Islet of Langerhans (tissue), 1 donor: ENCODE results near the gene OSTM1.
"Not testable (repeated sequence)": the region's sequence is repeated elsewhere in the genome, so short reads cannot be mapped to it uniquely, and the experiment has no call there.

ENCODE experiments used
- FAIRE-seq: peaks from one replicate; lab custom pipeline; 2011; peaks lifted over from hg19 to GRCh38; lab: Jason Lieb, UNC

The OSTM1 gene

DNA sequence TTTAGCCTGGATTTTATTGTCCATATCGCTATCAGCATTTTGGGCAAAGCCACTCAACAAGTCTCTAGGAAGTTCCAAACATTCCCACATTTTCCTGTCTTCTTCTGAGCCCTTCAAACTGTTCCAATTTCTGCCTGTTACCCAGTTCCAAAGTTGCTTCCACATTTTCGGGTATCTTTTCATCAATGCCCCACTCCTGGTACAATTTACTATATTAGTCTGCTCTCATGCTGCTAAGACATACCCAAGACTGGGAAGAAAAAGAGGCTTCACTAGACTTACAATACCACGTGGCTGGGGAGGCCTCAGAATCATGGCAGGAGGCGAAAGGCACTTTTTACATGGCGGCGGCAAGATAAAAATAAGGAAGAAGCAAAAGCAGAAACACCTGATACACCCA, 58.3 kb downstream of the OSTM1 start:
- FAIRE-seq, result not testable (repeated sequence)

DNA sequence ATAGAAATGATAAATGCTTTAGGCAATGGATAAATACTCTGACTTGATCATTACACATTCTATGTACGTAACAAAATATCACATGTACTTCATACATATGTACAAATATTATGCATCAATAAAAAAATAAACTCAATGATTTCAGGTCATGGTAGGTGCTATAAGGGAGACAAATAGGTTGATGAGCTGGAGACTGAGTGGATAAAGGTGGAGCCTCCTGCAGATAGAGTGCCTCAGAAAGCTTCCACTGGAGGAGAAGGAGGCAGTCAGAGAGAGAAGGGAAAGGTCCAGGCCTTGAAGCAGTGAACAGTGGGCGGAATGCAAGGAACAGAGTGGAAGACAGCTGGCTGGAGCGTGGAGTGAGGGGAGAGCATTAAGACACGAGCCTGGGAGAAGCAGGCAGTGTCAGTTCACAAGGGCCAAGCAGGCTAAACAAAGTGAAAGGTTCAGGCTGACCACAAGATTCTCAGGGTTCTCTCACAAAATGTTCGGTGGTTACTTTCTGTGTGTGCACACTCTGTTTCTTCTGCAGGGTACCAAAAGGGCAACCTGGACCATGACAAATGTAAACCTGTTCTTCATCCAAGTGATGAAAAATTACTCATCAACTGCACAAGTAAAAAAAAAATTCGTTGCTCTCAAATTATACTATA, 60.6 kb downstream of the OSTM1 start:
- no peak for FAIRE-seq

DNA sequence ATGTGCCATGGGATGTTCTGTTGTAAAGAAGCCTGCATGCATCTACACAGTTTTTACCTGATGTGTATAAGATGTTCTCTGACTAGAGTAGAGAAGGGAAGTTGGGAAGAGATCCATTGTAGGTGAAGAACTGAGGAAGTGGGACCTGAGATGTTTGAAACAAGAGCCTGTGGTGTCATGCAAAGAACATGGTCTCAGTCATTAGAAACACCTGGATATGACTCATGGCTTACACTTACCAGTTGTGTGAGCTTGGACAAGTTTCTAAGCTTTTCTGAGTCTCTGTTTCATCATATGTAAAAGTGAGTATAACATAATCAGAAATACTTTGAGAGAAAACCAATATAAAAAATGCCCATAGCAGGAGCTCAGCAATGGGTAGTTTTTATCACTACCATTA, 64.6 kb downstream of the OSTM1 start:
- FAIRE-seq, result no peak

DNA sequence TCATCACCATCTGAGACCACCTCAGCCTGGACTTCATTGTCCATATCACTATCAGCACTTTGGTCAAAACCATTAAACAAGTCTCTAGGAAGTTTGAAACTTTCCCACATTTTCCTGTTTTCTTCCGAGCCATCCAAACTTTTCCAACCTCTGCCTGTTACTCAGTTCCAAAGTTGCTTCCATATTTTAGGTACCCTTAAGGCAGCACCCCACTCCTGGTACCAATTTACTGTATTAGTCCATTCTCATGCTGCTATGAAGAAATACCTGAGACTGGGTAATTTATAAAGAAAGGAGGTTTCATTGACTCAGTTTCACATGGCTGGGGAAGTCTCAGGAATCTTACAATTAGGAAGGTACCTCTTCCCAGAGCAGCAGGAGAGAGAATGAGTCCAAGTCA, 65.3 kb downstream of the OSTM1 start:
- not testable (repeated sequence) for FAIRE-seq

DNA sequence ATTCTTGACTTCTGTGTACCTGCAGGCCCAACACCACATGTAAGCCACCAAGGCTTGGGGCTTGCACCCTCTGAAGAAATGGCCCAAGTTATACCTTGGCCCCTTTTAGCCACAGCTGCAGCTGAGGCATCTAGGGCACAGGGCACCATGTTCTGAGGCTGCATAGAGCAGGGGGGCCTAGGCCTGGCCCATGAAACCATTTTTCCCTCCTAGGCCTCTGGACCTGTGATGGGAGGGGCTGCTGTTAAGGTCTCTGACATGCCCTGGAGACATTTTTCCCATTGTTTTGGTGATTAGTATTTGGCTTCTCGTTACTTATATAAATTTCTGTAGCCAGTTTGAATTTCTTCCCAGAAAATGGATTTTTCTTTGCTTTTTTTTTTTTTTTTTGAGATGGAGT, 66.2 kb downstream of the OSTM1 start:
- no peak for FAIRE-seq

DNA sequence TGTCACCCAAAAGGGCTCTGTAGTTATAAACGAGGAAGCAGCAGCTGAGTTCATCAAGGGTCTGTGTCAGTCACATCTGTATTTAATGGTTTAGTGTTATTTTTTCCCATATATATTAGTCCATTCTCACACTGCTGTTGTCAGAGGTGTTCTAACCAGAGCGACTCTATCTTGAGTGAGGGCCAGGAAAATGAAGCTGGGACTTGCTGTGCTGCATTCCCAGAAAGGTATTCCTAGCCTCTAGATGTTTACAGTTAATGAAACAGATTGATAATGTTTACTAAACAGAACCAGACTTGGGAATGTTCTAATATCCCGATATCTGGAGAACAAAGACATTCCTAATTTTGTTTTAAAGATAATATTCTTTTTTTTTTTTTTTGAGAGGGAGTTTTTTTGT, 68.6 kb downstream of the OSTM1 start:
- no peak for FAIRE-seq

DNA sequence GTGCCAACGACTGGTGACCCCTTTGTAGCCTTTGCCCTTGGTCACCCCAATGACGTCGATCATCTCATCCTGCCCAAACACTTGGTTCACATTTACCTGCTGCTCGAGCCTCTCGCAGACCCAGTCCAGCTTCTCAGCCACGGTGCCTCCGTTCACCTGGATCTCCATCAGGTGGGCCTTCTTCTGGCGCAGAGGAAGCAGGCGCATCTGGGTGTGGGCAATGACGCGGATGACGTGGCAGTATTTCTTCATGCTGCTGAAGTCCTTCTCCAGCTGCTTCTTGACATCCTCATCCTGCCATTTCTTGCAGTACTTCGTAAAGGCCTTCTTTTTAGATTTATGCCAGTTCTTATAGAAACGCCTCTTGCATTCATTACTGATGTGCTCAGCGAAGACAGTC, 69.7 kb downstream of the OSTM1 start:
- no peak for FAIRE-seq

DNA sequence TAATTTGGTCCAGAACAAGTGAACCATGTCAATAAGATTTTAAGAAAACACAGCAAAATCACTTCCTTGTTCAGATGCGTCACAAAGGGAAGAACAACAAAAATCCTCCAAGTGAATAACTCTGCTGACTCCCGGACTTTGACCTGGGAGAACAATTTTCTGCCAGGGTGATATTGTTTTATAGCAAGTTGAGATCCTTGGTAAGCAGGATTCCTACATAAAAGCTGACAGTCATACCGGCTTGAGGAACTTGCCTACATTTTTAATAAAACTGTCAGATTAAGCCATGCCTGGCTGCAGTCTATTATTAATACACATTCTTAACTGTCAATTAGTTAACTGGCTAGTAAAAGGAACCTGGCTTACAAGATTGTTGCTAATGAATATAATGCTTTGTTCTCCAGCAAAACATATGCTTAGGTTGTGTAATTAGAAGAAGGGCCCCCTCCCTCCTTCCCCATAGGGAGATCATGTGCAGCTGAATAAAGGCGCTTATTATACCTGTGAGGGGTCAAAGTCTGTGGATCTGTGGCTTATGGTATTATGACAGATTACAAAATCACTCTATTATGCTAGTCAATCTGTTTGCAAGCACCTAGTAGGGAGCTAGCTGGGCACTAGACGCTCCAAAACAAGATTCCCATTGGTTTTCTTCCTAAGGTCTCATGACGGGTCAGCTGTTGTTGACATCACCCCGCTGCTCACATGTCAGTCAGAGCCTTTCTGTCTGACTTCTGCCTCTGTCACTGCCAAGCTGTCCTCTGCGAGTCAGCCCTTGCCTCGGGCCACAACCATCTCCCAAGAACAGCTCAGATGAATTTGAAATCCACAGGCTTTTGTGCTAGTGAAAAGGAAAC, 71.9 kb downstream of the OSTM1 start:
- FAIRE-seq, result peak; percentile 93

DNA sequence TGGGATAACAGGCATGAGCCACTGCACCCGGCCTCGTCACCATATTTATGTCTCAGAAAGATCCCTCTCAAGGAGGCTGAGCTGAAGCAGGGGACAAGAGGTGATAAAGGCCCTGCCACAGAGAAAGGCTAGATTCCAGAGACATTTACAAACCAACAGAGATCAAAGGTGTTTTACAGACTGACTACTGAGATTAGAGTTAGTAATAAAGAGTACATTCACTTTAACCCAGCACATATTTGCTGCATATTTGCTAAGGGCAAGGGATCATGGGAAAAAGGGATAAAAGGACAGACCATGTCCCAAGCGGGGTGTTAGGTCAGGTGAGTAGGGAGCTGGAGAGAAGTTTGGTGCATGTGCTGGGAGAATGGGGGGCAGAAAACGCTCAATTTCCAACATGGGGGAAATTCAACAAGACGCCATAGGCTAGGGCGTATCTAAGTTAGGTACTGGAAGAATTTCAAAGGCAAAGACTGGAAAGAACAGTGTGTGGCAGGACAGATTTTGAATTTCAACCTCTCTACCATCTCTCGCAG, 72.8 kb downstream of the OSTM1 start:
- no peak for FAIRE-seq

DNA sequence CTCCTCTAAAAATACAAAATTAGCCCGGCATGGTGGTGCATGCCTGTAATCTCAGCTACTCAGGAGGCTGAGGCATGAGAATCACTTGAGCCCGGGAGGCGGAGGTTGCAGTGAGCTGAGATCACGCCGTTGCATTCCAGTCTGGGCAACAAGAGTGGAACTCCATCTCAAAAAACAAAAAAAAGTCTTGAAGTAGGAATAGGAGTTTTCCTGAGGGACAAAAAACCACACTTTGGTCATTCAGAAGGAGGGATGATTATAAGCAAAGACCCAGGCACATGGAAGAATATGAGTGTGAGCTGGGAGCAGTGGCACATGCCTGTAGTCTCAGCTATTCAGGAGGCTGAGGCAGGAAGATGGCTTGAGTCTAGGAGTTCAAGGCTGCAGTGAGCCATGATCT, 74.3 kb downstream of the OSTM1 start:
- FAIRE-seq, result not testable (repeated sequence)

DNA sequence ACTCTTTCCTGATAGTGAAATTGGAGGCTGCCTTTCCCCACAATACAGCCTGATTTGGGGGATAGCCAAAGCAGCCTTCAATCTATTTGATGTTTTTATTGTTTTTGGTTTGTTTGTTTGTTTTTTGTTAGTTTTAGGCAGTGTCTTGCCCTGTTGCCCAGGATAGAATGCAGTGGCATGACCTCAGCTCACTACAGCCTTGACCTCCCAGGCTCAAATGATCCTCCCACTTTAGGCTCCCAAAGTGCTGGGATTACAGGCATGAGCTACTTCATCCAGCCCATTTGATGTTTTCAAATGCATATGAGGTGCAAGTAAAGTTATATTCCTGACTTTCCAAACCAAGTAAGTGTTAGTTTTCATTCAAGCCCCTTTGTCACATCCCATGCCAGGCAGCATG, 75.2 kb downstream of the OSTM1 start:
- no peak for FAIRE-seq

DNA sequence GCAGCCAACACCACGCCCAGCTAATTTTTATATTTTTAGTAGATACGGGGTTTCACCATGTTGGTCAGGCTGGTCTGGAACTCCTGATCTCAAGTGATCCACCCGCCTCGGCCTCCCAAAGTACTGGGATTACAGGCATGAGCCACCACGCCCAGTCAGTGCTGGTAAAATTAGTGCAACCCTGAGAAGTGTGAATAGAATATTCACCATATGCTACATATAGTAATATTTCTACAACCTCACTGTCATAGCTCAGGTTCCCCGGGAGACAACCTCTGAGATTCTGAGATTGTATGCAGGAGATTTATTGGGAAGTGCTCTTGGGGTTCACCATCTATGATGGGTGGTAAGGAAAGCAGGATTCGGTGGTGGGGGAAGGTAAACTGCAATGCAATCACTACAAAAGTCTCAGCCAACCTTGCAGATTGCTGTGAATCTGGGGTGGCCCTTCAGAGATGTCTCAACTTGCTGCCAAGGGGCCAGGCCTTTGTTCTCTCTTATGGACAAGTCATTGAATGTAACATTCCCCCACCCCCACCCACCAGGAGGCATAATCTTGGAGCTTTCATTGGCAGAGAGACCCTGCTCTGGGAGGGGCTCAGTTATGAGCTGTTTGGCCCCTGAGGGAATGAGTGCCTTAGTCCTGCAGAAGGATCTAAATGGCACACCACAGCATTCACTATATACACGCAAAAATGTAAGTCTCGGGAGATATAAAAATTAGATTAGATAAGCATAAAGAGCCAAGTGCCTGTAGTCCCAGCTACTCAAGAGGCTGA, 82.6 kb downstream of the OSTM1 start:
- no peak for FAIRE-seq
